GM18519 (cell line): ENCODE results near the gene TMEM121B.
"Not testable (repeated sequence)": the region's sequence is repeated elsewhere in the genome, so short reads cannot be mapped to it uniquely, and the experiment has no call there.

Experiments
- ATAC-seq: cut with Tn5 transposase; IDR thresholded peaks from one replicate; pipeline ENCODE4 v1.9.1; 2021; ENCODE audit warnings: mild to moderate bottlenecking, moderate library complexity; ENCODE audit not compliant: unreplicated experiment, low FRiP score

Gene TMEM121B

DNA sequence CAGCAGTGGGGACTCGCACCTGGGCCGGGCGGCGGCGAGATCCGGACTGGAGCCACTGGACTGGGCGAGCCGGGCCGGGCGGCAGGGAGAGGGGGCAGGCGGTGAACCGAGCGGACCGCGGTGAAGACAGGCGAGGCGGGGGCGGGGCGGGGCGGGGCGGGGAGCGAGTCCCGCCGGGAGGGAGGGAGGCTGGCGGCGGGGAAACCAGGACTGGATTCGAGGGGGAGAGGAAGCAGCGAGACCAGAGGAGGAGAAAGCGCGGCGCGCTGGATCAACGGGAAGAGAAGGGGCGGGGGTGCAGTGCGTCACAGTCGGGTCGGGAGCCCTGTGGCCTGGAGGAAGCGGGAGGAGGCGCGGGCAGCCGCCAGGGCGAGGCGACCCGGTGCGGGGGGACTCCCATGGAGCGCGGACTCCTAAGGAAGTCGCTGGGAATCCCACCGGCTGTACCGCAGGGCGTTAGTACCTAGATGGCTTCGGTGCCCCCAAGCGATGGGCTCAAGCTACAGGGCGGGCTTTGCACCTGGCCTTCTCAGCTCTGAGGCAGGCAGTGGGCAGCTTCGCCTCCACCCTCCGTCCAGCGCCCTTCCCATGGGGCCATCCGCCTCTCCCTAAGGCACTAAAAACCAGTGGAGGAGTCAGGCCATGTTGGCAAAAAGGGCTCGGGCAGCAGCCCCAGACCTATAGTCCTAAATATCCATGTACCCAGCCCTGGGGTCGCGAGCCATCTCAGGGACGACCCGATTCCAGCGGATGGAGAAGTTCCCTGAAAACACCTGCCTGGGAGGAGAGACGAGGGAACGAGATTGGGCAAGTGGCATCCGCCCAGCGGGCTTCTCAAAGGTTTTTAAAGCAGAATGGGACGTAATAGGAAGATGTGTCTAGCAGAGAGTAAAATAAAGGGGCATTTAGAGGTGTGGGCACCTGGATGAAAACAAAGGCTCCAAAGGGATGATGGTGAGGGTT lies at the start of gene TMEM121B:
Gene TMEM121B, minus strand, starts transcription at position 128 of the 963 bp plus-strand sequence. CDS start 233 bp downstream, outside the sequence.
- ATAC-seq: no peak

DNA sequence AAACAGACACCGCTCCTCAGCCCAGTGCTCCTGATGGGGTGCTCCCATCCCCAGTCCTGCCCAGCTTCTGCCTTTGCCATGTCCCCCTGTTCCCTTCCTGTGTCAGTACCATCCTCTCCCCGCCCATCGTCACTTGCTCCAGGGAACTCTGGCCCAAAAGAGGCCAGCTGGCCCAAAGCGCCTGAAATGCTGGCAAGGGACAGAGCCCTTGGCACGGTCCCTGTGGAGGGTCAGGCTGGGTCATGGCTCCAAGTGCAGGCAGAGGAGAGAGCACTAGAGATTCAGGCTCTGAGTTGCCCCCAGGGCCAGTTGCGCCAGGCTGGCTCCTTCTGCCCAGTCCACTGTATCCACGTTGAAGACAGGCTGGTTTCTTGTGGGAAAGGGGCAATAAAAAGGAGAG lies 46.3 kb upstream of the TMEM121B start:
- no peak for ATAC-seq

GRCh38 chr22:17164392-17165024 lies 43.3 kb upstream of the TMEM121B start:
- no peak for ATAC-seq

- ATAC-seq: no peak
These were observed 41.6 kb upstream of the TMEM121B start for GRCh38 chr22:17162731-17163130.

GRCh38 chr22:17161991-17162390 lies 40.8 kb upstream of the TMEM121B start:
- ATAC-seq: no peak

GRCh38 chr22:17159504-17159951 lies 38.4 kb upstream of the TMEM121B start:
- peak; percentile 9 for ATAC-seq

- ATAC-seq: peak; percentile 49
These were observed 37.7 kb upstream of the TMEM121B start, which contains the start of gene HDHD5 for GRCh38 chr22:17158568-17159503. Gene HDHD5, minus strand, starts transcription at chr22:17159277. Its CDS starts 26 bp downstream, at chr22:17159251.

DNA sequence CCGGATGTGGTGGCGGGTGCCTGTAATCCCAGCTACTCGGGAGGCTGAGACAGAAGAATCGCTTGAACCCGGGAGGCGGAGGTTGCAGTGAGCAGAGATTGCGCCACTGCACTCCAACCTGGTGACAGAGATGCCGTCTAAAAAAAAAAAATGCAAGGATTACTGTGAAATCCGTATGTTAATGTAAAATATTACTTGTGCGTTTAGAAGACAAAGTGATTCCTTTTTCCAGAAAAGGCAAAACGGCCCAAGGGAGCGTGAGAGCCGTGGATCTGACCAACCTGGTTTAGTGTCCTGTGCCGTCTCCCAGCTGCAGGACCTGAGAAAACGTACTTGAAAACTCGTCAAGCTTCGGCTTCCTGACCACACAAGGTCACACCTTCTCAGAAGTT lies 37.0 kb upstream of the TMEM121B start:
- ATAC-seq: no peak

- no peak for ATAC-seq
These were observed 36.6 kb upstream of the TMEM121B start for GRCh38 chr22:17157714-17158113.

GRCh38 chr22:17155941-17156340 lies 34.8 kb upstream of the TMEM121B start:
- ATAC-seq: no peak

DNA sequence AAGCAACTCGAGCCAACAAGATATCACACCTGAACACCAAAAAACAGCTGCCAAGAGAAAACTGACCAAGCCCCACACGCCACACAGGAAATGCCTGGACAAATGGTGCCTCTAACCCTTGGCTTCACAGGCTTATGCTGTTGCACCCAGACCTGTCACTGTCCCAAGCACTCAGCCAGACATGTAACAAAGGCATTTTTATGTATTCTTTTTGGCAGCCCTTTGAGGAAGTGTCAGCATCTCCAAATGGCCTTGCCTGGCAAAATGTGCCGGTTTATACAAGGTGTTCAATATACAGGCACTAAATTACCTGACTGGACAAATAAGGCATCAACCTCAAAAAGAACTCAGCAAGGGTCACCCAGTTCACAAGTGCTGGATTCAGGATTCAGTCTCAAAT lies 31.8 kb upstream of the TMEM121B start:
- ATAC-seq: no peak

DNA sequence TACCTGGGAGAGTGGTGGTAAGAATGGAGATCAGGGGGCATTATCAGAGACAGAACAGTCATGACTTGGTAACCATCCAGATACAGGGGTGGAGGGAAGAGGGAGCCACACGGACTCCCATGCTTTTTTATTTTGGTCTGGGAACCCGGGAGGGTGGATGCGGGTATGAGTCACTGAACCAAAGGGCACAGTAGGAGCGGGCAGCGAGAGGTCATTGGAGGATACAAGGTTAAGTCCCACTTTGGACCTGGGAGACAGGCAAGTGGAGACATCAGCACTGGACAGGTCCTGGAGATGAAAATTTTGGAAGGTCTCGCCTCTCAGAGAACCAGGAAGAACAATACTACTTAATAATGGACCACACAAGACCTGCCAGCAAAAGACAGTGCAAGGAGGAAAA lies 31.2 kb upstream of the TMEM121B start:
- no peak for ATAC-seq

GRCh38 chr22:17149076-17149815 lies 28.1 kb upstream of the TMEM121B start:
- no peak for ATAC-seq

- ATAC-seq: not testable (repeated sequence)
These were observed 26.3 kb upstream of the TMEM121B start for GRCh38 chr22:17147458-17147857.

DNA sequence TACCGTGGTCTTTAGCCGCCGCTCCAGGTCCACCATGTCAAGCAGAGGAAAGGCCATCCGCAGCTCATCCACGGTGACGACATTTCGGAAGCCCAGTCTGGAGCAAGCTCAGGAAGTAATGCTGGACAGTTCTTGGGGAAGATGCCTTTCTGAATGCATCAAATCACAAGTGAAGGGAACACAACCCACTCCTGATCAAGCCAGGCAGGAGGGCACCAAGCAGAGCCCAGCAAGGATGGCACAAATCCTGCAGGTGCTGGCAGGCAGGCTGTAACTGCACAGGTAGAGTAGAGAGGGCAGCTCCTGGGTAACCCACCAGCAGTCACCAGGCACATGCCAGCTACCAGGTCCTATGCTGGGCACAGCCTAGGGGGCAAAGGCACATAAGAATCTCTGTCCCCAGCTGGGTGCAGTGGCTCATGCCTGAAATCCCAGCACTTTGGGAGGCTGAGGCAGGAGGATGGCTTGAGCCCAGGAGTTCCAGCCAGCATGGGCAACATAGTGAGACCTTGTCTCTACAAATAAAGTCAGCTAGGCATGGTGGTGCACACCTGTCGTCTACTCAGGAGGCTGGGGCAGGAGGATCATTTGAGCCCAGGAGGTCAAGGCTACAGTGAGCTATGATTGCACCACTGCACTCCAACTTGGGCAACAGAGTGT lies 24.0 kb upstream of the TMEM121B start:
- ATAC-seq: no peak

DNA sequence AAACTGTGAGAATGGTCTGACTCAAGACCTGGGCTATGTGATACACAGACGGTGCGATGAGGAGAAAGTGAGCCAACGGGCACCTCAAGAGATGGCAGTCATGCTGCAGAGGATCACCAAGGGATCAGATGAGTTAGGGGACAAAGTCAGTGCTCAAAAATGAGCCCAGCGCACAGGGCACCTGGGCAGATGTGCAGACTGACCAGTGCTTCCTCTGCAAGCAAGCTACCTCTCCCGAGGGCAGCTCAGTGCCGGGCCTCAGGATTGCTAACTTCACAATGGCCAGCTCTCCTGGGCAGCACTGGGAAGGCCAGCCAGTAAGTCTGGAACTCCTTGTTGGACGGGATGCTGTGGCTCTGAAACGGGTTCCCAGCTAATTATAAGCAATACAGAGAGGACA lies 22.7 kb upstream of the TMEM121B start:
- no peak for ATAC-seq

DNA sequence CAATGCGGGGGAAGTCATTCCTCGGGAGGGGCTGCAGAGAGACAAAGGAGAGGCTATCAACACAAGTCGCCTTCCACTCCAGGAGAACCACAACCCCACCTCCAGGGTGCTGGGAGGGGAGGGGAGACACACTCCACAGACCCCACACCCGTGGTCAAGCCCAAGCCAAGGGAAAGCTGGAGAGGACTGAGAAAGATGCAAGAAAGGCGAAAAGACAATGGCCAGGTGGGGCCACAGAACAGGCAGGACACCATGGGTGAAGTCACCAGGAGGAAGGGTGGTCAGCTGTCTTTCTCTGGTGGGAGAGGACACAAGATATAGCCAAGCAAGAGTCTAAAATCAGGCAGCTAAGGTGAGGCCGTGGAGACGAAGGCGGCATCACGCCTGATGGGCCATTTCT lies 21.9 kb upstream of the TMEM121B start:
- no peak for ATAC-seq

- ATAC-seq: no peak
These were observed 19.9 kb upstream of the TMEM121B start for GRCh38 chr22:17140826-17141766.
